ENCODE measurements around the gene NHLRC4.
A peak's percentile ranks its signal among the peaks of the same experiment; 100 is the strongest.

The NHLRC4 gene

DNA sequence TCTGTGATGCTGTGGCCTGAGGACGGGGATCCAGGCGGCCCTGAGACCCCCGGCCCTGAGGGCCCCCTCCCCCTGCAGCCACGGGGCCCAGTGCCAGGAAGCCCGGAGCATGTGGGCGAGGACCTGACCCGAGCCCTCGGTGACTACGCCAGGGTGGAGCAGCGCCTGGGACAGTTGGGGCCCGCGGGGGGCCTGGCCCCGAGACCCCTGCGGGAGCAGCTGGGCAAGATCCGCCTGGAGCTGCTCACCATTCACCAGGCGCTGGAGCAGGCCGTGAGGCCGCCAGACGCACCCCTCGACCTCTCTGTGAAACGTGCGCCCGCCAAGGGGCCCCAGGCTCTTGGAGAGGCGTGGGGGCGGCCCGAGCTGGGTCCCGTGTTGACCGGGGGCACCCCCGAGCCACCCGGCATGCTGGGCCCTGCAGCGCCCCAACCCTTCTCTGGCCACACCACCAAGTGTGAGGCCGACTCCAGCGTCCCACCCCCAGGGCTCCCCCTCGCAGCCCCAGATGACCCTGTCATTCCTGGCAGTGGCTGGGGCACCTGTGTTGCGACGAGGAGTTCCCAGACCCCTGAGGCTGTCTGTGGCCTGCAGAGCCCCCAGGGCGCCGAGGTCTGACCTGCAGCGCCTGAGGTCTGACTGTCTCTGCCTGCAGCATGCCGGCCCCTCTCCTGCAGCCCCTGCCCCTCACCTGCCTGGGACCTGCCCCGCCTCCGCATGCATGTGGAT lies 2.0 kb upstream of the NHLRC4 start:
- Histone ChIP-seq H3K4me1 (ENCODE audit: control insufficient read depth, insufficient read depth, low read length) (peaks cover 10% of the 10 kb centered on the region), H3K4me3 (ENCODE audit: low read depth, low read length) (no peak overlapping the region), H3K9me3 (ENCODE audit: control insufficient read depth, insufficient read depth, low read depth, low read length) (no peaks in the 10 kb centered on the region), H3K27ac (ENCODE audit: extremely low read depth, low read depth, low read length) (no peak overlapping the region), H3K36me3 (ENCODE audit: control insufficient read depth in 2 of 2, insufficient read depth in 1 of 2, low read length in 2 of 2) (no peaks in the 10 kb centered on the region)
- ChIA-PET POLR2A (no interaction called here), CTCF (no interaction called here)
- TF ChIP-seq, protein P1, sequence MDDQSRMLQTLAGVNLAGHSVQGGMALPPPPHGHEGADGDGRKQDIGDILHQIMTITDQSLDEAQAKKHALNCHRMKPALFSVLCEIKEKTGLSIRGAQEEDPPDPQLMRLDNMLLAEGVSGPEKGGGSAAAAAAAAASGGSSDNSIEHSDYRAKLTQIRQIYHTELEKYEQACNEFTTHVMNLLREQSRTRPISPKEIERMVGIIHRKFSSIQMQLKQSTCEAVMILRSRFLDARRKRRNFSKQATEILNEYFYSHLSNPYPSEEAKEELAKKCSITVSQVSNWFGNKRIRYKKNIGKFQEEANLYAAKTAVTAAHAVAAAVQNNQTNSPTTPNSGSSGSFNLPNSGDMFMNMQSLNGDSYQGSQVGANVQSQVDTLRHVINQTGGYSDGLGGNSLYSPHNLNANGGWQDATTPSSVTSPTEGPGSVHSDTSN (CRISPR knock-in tag; IDR thresholded peaks at IDR 0.05), result no peak
- TF ChIP-seq ZNF174 (tag by site-specific recombination; IDR thresholded peaks at IDR 0.05), result no peak
- TF ChIP-seq ZNF416 (tag by site-specific recombination; IDR thresholded peaks at IDR 0.05), result no peak
- TF ChIP-seq ZNF747 (tag by site-specific recombination; IDR thresholded peaks at IDR 0.05), result no peak
- no peak for TF ChIP-seq ZBTB17 (tag by site-specific recombination; IDR thresholded peaks at IDR 0.05)
- no peak for TF ChIP-seq OVOL3 (tag by site-specific recombination; IDR thresholded peaks at IDR 0.05)
- TF ChIP-seq ZNF239 (tag by site-specific recombination; IDR thresholded peaks at IDR 0.05), result no peak
- TF ChIP-seq, protein P2, sequence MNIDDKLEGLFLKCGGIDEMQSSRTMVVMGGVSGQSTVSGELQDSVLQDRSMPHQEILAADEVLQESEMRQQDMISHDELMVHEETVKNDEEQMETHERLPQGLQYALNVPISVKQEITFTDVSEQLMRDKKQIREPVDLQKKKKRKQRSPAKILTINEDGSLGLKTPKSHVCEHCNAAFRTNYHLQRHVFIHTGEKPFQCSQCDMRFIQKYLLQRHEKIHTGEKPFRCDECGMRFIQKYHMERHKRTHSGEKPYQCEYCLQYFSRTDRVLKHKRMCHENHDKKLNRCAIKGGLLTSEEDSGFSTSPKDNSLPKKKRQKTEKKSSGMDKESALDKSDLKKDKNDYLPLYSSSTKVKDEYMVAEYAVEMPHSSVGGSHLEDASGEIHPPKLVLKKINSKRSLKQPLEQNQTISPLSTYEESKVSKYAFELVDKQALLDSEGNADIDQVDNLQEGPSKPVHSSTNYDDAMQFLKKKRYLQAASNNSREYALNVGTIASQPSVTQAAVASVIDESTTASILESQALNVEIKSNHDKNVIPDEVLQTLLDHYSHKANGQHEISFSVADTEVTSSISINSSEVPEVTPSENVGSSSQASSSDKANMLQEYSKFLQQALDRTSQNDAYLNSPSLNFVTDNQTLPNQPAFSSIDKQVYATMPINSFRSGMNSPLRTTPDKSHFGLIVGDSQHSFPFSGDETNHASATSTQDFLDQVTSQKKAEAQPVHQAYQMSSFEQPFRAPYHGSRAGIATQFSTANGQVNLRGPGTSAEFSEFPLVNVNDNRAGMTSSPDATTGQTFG (tag by site-specific recombination; IDR thresholded peaks at IDR 0.05; ENCODE audit: borderline replicate concordance), result no peak

DNA sequence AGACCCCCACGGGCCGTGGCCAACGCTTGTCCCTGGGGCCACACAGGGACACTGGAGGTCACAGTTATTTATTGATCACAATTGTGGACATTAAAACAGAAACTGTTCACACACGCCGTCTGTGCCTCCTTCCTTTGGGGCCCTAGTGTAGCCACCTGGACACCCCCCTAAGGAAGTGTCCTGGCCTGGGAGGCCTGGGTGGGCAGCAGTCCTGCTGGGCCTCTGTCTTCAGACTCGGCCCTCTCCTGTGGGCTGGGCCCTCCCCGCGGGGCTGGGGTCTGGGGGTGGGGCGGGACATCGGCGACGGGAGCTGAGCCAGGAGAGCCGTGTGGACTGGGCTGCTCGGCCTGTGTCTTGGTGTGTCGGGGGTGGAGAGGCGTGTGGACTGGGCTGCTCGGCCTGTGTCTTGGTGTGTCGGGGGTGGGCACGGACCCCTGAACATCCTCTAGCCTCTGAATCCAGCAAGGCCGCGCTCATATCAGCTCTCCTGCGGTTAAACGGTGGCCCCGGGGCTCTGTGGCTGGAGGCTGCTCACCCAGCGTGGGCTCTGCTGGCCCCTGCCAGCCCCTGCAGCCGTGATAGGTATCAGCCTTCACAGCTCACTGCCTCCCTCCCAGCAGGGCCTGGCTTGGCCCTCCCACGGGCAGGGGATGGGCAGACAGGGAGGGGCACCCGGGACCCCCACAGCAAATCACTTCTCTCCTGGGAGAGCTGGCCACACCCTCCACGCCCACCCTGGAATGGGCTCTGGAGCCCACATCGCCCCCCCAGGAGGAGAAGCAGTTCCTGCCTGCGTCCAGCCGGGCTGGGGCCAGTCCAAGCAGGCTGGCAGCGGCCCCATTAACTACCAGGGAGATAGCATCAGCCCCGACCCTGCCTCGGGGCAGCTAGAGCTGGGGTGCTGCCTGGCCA lies 1.1 kb upstream of the NHLRC4 start:
- Histone ChIP-seq H3K36me3 (ENCODE audit: control insufficient read depth in 2 of 2, insufficient read depth in 1 of 2, low read length in 2 of 2) (no peaks in the 10 kb centered on the region), H3K9me3 (ENCODE audit: control insufficient read depth, insufficient read depth, low read depth, low read length) (no peaks in the 10 kb centered on the region), H3K4me3 (ENCODE audit: low read depth, low read length) (no peak overlapping the region), H3K27ac (ENCODE audit: extremely low read depth, low read depth, low read length) (no peak overlapping the region), H3K4me1 (ENCODE audit: control insufficient read depth, insufficient read depth, low read length) (peaks cover 10% of the 10 kb centered on the region)
- ChIA-PET POLR2A (interaction anchor here (1.0 kb wide), 1 partner anchor 23 kb away, joined by 3 read pairs; no protein-coding TSS in a partner anchor), CTCF (no interaction called here)
- TF ChIP-seq ZFP37 (tag by site-specific recombination; IDR thresholded peaks at IDR 0.05) (no peak), ZNF501 (tag by site-specific recombination; IDR thresholded peaks at IDR 0.05) (no peak), GLIS1 (tag by site-specific recombination; IDR thresholded peaks at IDR 0.05) (peak; percentile 66), OSR2 (tag by site-specific recombination; IDR thresholded peaks at IDR 0.05) (no peak), GFI1B (tag by site-specific recombination; IDR thresholded peaks at IDR 0.05) (no peak), SP2 (tag by site-specific recombination; IDR thresholded peaks at IDR 0.05) (0 out of 2 replicates have a peak, but pooled peaks have one; percentile 12), ZNF19 (tag by site-specific recombination; IDR thresholded peaks at IDR 0.05; ENCODE audit: low read depth) (no peak), ZNF571 (tag by site-specific recombination; IDR thresholded peaks at IDR 0.05) (no peak), ZNF266 (tag by site-specific recombination; IDR thresholded peaks at IDR 0.05; ENCODE audit: low read depth) (no peak), ZNF48 (tag by site-specific recombination; IDR thresholded peaks at IDR 0.05) (no peak), ZNF24 (tag by site-specific recombination; IDR thresholded peaks at IDR 0.05) (no peak), ZNF394 (tag by site-specific recombination; IDR thresholded peaks at IDR 0.05; ENCODE audit: borderline replicate concordance) (no peak), ZNF423 (tag by site-specific recombination; IDR thresholded peaks at IDR 0.05) (no peak)
- TF ChIP-seq, protein P3, sequence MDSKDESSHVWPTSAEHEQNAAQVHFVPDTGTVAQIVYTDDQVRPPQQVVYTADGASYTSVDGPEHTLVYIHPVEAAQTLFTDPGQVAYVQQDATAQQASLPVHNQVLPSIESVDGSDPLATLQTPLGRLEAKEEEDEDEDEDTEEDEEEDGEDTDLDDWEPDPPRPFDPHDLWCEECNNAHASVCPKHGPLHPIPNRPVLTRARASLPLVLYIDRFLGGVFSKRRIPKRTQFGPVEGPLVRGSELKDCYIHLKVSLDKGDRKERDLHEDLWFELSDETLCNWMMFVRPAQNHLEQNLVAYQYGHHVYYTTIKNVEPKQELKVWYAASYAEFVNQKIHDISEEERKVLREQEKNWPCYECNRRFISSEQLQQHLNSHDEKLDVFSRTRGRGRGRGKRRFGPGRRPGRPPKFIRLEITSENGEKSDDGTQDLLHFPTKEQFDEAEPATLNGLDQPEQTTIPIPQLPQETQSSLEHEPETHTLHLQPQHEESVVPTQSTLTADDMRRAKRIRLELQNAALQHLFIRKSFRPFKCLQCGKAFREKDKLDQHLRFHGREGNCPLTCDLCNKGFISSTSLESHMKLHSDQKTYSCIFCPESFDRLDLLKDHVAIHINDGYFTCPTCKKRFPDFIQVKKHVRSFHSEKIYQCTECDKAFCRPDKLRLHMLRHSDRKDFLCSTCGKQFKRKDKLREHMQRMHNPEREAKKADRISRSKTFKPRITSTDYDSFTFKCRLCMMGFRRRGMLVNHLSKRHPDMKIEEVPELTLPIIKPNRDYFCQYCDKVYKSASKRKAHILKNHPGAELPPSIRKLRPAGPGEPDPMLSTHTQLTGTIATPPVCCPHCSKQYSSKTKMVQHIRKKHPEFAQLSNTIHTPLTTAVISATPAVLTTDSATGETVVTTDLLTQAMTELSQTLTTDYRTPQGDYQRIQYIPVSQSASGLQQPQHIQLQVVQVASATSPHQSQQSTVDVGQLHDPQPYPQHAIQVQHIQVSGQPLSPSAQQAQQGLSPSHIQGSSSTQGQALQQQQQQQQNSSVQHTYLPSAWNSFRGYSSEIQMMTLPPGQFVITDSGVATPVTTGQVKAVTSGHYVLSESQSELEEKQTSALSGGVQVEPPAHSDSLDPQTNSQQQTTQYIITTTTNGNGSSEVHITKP (tag by site-specific recombination; IDR thresholded peaks at IDR 0.05), result peak; percentile 16; the same call in 1 of the 2 replicates
- TF ChIP-seq, protein P1 (CRISPR knock-in tag; IDR thresholded peaks at IDR 0.05), result no peak
- TF ChIP-seq, protein P4, sequence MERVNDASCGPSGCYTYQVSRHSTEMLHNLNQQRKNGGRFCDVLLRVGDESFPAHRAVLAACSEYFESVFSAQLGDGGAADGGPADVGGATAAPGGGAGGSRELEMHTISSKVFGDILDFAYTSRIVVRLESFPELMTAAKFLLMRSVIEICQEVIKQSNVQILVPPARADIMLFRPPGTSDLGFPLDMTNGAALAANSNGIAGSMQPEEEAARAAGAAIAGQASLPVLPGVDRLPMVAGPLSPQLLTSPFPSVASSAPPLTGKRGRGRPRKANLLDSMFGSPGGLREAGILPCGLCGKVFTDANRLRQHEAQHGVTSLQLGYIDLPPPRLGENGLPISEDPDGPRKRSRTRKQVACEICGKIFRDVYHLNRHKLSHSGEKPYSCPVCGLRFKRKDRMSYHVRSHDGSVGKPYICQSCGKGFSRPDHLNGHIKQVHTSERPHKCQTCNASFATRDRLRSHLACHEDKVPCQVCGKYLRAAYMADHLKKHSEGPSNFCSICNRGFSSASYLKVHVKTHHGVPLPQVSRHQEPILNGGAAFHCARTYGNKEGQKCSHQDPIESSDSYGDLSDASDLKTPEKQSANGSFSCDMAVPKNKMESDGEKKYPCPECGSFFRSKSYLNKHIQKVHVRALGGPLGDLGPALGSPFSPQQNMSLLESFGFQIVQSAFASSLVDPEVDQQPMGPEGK (tag by site-specific recombination; IDR thresholded peaks at IDR 0.05), result peak; percentile 39

Measured in HEK293 (cell line).